ENCODE data around the gene OTUD7B.

The OTUD7B gene

GRCh38 chr1:150020711-150021110 is 10.2 kb upstream of the OTUD7B start:
- in situ Hi-C loops (cut with HindIII; ENCODE audit: low pct_ligation_motif_present, low sequenced_read_pairs): no loop called here
- no peaks in the 10 kb centered on the region for H3K27me3 ChIP-seq (replicated peaks)

GRCh38 chr1:150018165-150018564 is 7.6 kb upstream of the OTUD7B start:
- no peaks in the 10 kb centered on the region for H3K36me3 ChIP-seq (replicated peaks)
- no peaks in the 10 kb centered on the region for H3K27me3 ChIP-seq (replicated peaks)
- H3K27ac ChIP-seq: no peak overlapping the region
- no peak overlapping the region for H3K4me3 ChIP-seq (ENCODE audit: low read depth, low read length)
- DNase-seq: no peak
- in situ Hi-C loops (cut with HindIII; ENCODE audit: low pct_ligation_motif_present, low sequenced_read_pairs): no loop called here
- TF ChIP-seq CTCF (IDR thresholded peaks at IDR 0.05; ENCODE audit: low read depth, low read length, missing control alignments): no peak

More at GRCh38 chr1:150020711-150021110, 10.2 kb upstream of the OTUD7B start:
- DNase-seq: no peak
- no peak for TF ChIP-seq CTCF (IDR thresholded peaks at IDR 0.05; ENCODE audit: low read depth, low read length, missing control alignments)
- Histone ChIP-seq H3K36me3 (replicated peaks) (no peaks in the 10 kb centered on the region), H3K4me3 (ENCODE audit: low read depth, low read length) (no peak overlapping the region), H3K27ac (no peak overlapping the region)

GRCh38 chr1:150017206-150017750 is 6.8 kb upstream of the OTUD7B start:
- no peak for DNase-seq
- no peak for TF ChIP-seq CTCF (IDR thresholded peaks at IDR 0.05; ENCODE audit: low read depth, low read length, missing control alignments)
- H3K27ac ChIP-seq: no peak overlapping the region
- H3K36me3 ChIP-seq (replicated peaks): no peaks in the 10 kb centered on the region
- in situ Hi-C loops (cut with HindIII; ENCODE audit: low pct_ligation_motif_present, low sequenced_read_pairs): no loop called here
- no peaks in the 10 kb centered on the region for H3K27me3 ChIP-seq (replicated peaks)
- no peak overlapping the region for H3K4me3 ChIP-seq (ENCODE audit: low read depth, low read length)

GRCh38 chr1:150015651-150016131 is 5.2 kb upstream of the OTUD7B start:
- DNase-seq: no peak
- in situ Hi-C loops (cut with HindIII; ENCODE audit: low pct_ligation_motif_present, low sequenced_read_pairs): no loop called here
- H3K36me3 ChIP-seq (replicated peaks): no peaks in the 10 kb centered on the region

GRCh38 chr1:150012611-150013010 is 2.1 kb upstream of the OTUD7B start:
- no peak for DNase-seq
- in situ Hi-C loops (cut with HindIII; ENCODE audit: low pct_ligation_motif_present, low sequenced_read_pairs): no loop called here
- no peak overlapping the region for H3K4me3 ChIP-seq (ENCODE audit: low read depth, low read length)
- no peaks in the 10 kb centered on the region for H3K36me3 ChIP-seq (replicated peaks)
- no peaks in the 10 kb centered on the region for H3K27me3 ChIP-seq (replicated peaks)
- TF ChIP-seq CTCF (IDR thresholded peaks at IDR 0.05; ENCODE audit: low read depth, low read length, missing control alignments): no peak
- no peak overlapping the region for H3K27ac ChIP-seq

More at GRCh38 chr1:150015651-150016131, 5.2 kb upstream of the OTUD7B start:
- H3K27ac ChIP-seq: no peak overlapping the region
- no peaks in the 10 kb centered on the region for H3K27me3 ChIP-seq (replicated peaks)
- H3K4me3 ChIP-seq (ENCODE audit: low read depth, low read length): no peak overlapping the region
- TF ChIP-seq CTCF (IDR thresholded peaks at IDR 0.05; ENCODE audit: low read depth, low read length, missing control alignments): no peak
